HL-60 (cell line): ENCODE data around the gene NOVA1.

Source experiments
- CTCF ChIP-seq: IDR thresholded peaks from one replicate; pipeline ENCODE4 v1.5.1; 2011; ENCODE audit warnings: low read length, control low read depth, inconsistent platforms; ENCODE audit not compliant: insufficient read depth
- REST ChIP-seq: IDR thresholded peaks from 2 replicates; pipeline ENCODE4 v1.6.1; 2012; ENCODE audit warnings: low read depth; ENCODE audit not compliant: insufficient replicate concordance

GRCh38 chr14:26611259-26611658 is 13.4 kb upstream of the NOVA1 start:
- TF ChIP-seq CTCF = no peak
- no peak for TF ChIP-seq REST
